Endothelial cell of umbilical vein (primary cell): Measurements from ENCODE around the gene HYAL3.

Source experiments
- EZH2 ChIP-seq: IDR thresholded peaks from 2 replicates; pipeline ENCODE4 v1.6.1; 2012; ENCODE audit warnings: borderline replicate concordance, low read depth, mild to moderate bottlenecking, moderate library complexity, low read length, inconsistent platforms; ENCODE audit not compliant: severe bottlenecking
- POLR2A ChIP-seq: IDR thresholded peaks from 2 replicates; pipeline ENCODE4 v1.6.1; 2012; ENCODE audit warnings: low read depth, mild to moderate bottlenecking, control low read depth, low read length
- TF ChIP-seq, protein P1 (sequence below), 2 donors: IDR thresholded peaks; 1 replicate in 1 of 2; 2 replicates in 1 of 2; pipeline ENCODE4 v1.5.1; 2011; ENCODE audit warnings: low read length in 2 of 2, mild to moderate bottlenecking in 2 of 2, moderate library complexity in 2 of 2, control low read depth in 1 of 2, inconsistent platforms in 1 of 2, low read depth in 1 of 2; ENCODE audit not compliant: insufficient read depth in 1 of 2; ENCODE audit errors: extremely low read depth in 1 of 2
- TF ChIP-seq, protein P2 (sequence below): IDR thresholded peaks from 2 replicates; pipeline ENCODE4 v1.6.1; 2011; ENCODE audit not compliant: insufficient read depth, insufficient read length

DNA sequence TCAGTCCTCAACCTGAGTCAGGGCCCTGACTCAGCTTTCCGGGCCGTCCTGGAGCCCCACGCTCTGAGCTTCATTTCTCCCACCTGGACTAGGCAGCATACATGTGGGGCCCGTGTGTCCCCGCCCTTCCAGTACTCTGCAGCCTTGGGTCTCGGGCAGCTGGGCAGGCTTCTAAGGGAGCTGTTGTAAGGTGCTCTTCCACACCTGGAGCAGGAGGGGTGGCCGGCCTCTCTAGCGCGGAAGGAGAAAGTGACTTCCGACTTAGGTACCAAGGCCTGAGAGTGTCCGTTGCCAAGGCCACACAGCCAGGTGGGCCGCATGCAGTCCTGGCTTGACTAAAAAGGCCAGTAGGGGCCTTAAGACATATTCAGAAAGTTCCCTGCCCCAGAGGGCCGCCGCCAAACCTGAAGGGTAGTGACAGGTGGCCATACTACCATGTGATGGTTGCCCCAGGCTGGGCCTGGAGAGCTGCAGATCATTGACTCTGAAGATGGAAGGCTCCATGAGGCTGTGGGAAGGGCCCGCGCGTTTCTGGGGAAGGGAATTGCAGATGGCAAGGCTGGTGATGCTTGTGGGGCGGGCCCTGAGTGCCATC is 39.7 kb downstream of the HYAL3 start:
- TF ChIP-seq, protein P1, sequence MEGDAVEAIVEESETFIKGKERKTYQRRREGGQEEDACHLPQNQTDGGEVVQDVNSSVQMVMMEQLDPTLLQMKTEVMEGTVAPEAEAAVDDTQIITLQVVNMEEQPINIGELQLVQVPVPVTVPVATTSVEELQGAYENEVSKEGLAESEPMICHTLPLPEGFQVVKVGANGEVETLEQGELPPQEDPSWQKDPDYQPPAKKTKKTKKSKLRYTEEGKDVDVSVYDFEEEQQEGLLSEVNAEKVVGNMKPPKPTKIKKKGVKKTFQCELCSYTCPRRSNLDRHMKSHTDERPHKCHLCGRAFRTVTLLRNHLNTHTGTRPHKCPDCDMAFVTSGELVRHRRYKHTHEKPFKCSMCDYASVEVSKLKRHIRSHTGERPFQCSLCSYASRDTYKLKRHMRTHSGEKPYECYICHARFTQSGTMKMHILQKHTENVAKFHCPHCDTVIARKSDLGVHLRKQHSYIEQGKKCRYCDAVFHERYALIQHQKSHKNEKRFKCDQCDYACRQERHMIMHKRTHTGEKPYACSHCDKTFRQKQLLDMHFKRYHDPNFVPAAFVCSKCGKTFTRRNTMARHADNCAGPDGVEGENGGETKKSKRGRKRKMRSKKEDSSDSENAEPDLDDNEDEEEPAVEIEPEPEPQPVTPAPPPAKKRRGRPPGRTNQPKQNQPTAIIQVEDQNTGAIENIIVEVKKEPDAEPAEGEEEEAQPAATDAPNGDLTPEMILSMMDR (IDR thresholded peaks at IDR 0.05; ENCODE audit: extremely low read depth in 1 of 2, insufficient read depth in 1 of 2, low read depth in 1 of 2, low read length in 2 of 2), result no peak
- TF ChIP-seq POLR2A (no peak), EZH2 (no peak)
- TF ChIP-seq, protein P2, sequence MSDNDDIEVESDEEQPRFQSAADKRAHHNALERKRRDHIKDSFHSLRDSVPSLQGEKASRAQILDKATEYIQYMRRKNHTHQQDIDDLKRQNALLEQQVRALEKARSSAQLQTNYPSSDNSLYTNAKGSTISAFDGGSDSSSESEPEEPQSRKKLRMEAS, result no peak
